Mammary epithelial cell (primary cell): Measurements from ENCODE around the gene IDI2.

Experiments used
- CTCF ChIP-seq, 2 donors: IDR thresholded peaks in 1 of 2; conservative IDR thresholded peaks in 1 of 2; 2 replicates each; pipeline ENCODE4 v1.5.1; 2011 to 2012; ENCODE audit warnings: inconsistent platforms in 2 of 2, low read length in 2 of 2, mild to moderate bottlenecking in 2 of 2, control low read depth in 1 of 2, low read depth in 1 of 2; ENCODE audit not compliant: insufficient read depth in 1 of 2; ENCODE audit errors: extremely low read depth in 1 of 2
- EZH2 ChIP-seq: IDR thresholded peaks from 2 replicates; pipeline ENCODE4 v1.6.1; 2012; ENCODE audit warnings: low read length, inconsistent platforms, borderline replicate concordance

DNA sequence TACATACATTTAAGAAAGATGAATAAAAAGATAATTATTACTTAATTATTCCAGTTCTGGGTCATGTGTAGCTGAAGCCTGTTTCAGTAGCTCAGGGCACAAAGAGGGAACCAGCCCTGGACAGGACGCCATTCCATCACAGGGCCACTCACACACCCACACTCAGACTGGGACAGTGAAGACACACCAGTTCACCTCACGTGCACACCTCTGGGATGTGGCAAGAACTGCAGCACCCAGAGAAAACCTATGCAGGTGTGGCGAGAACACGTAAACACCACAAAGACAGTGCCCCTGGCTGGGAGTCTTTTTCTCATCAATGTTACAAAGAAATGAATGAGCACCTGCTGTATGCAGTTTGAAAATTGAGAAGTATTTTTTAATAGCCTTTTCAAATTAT lies 24.9 kb upstream of the IDI2 start:
- TF ChIP-seq CTCF (conservative IDR thresholded peaks at IDR 0.05 in 1 of 2, IDR thresholded peaks at IDR 0.05 in 1 of 2; ENCODE audit: extremely low read depth in 1 of 2, insufficient read depth in 1 of 2, low read depth in 1 of 2, low read length in 2 of 2) (peak in 1 of 2 donors; percentile 12), EZH2 (no peak)
